Adrenal gland (tissue), 5 donors: ENCODE data around the gene STIM1.

Experiments
- POLR2A ChIP-seq, 2 donors: fragments of 450-650 bp; IDR thresholded peaks; one replicate each; pipeline ENCODE4 v1.6.1; 2017; ENCODE audit warnings: antibody characterized with exemption in 2 of 2, mild to moderate bottlenecking in 2 of 2, moderate library complexity in 1 of 2
- TF ChIP-seq, protein P1 (sequence below), 6 experiments: fragments of 450-650 bp in 4 of 6; fragments of 200-600 bp in 2 of 6; sonication (generic) in 1 of 6; IDR thresholded peaks; 1 replicate in 5 of 6; 2 replicates in 1 of 6; pipeline versions ENCODE4 v1.5.1 to v1.8.0; 2016 to 2021; ENCODE audit warnings: antibody characterized with exemption in 6 of 6, mild to moderate bottlenecking in 2 of 6, moderate library complexity in 1 of 6
- donor health status: DM: no; HTN: no; CAD: no.

DNA sequence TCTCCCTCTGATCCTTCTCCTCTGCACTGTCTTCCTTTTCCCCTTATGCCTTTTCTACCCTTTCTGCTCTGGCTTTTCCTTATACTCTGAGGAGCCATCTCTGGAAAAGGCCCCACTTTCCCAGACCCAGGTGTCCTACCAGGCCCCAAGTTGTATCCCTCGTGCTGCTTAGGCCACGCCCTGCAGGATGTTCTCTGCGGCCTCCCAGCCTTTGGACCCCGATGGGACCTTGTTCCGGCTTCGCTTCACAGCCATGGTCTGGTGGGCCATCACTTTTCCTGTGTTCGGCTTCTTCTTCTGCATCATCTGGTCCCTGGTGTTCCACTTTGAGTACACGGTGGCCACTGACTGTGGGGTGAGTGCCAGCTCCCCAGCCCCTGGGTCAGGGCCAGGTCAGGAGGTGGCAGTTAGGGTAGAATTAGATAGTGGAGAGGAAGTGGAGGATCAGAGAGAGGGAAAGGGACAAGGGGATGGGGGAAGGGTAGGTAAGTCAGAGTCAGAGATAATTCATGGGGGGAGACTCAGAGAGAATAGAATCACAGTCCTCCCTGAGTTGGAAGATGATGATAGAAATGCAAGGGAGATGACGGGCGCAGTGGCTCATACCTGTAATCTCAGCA lies 38.2 kb upstream of the STIM1 start:
- TF ChIP-seq, protein P1, sequence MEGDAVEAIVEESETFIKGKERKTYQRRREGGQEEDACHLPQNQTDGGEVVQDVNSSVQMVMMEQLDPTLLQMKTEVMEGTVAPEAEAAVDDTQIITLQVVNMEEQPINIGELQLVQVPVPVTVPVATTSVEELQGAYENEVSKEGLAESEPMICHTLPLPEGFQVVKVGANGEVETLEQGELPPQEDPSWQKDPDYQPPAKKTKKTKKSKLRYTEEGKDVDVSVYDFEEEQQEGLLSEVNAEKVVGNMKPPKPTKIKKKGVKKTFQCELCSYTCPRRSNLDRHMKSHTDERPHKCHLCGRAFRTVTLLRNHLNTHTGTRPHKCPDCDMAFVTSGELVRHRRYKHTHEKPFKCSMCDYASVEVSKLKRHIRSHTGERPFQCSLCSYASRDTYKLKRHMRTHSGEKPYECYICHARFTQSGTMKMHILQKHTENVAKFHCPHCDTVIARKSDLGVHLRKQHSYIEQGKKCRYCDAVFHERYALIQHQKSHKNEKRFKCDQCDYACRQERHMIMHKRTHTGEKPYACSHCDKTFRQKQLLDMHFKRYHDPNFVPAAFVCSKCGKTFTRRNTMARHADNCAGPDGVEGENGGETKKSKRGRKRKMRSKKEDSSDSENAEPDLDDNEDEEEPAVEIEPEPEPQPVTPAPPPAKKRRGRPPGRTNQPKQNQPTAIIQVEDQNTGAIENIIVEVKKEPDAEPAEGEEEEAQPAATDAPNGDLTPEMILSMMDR (IDR thresholded peaks at IDR 0.05) = no peak
- no peak for TF ChIP-seq POLR2A (IDR thresholded peaks at IDR 0.05)
